GM12892 (cell line): ENCODE data around the gene MPZL2.

ENCODE experiments used
- DNase-seq: peaks from one replicate; pipeline ENCODE4 v3.0.0; 2011; ENCODE audit not compliant: insufficient read length
- FAIRE-seq: peaks from 2 replicates; lab custom pipeline; 2011; peaks lifted over from hg19 to GRCh38; lab: Jason Lieb, UNC
- POLR2A ChIP-seq: IDR thresholded peaks from 2 replicates; pipeline ENCODE4 v1.6.1; 2011; ENCODE audit warnings: low read depth, low read length, control low read depth
- POLR2AphosphoS5 ChIP-seq: IDR thresholded peaks from 2 replicates; pipeline ENCODE4 v1.6.1; 2011; ENCODE audit warnings: low read depth, low read length, control low read depth
- TAF1 ChIP-seq: IDR thresholded peaks from 2 replicates; pipeline ENCODE4 v1.6.1; 2011; ENCODE audit warnings: low read depth, mild to moderate bottlenecking, control low read depth, low read length, borderline replicate concordance

The MPZL2 gene

DNA sequence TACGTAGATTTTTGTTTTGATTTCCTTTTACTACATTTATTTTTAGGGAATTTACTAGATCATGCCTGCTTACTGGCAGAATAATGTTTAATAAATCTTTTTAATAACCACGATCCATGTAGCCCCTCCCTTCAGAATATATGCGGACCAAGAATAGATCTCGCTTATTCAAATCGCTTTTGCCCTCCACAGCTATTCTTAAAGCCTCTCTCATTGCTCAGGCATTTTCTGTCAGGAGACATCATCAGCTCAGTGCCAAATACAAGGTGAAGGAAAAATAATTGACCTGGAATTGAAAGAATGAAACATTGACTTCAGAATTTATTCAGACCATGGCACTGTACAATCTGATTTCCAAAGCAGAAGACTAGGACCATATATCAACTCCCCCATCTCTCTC, 29.3 kb downstream of the MPZL2 start:
- FAIRE-seq (no peak), DNase-seq (no peak)
- TF ChIP-seq POLR2A (no peak), POLR2AphosphoS5 (no peak), TAF1 (no peak)

DNA sequence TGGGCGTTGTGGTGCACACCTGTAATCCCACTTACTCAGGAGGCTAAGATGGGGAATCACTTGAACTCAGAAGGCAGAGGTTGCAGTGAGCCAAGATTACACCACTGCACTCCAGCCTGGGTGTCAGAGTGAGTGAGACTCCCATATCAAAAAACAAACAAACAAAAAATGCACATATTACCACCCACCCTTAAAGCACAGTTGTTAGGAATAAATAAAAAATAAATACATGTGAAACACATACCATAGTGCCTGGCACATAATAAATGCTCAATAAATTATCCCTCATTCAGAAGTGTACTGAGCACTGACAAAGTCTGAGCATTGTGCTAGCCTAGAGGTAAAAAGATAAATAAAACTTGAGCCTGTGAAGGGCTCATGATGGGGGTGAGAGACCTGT, 30.2 kb downstream of the MPZL2 start:
- DNase-seq (no peak), FAIRE-seq (no peak)
- TF ChIP-seq POLR2AphosphoS5 (no peak), POLR2A (no peak), TAF1 (no peak)

DNA sequence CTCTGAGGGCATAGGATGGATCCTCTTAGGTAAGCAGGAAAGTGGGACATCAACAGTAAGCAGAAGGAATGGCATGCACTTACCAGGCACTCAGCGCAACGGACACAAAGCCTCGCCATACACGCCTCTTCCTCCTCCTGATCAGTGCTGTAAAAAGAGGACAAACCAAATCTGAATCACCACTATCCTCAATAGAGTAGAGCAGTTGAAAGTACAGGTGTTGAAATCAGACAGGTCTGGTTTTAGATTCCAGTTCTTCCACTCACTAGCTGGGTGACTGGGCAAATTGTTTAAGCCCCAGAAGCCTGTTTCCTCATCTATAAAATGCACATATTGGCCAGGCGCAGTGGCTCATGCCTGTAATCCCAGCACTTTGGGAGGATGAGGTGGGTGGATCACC, 30.7 kb downstream of the MPZL2 start:
- DNase-seq (no peak), FAIRE-seq (peak; percentile 33)
- TF ChIP-seq TAF1 = no peak
- TF ChIP-seq POLR2AphosphoS5 = no peak
- TF ChIP-seq POLR2A = no peak

DNA sequence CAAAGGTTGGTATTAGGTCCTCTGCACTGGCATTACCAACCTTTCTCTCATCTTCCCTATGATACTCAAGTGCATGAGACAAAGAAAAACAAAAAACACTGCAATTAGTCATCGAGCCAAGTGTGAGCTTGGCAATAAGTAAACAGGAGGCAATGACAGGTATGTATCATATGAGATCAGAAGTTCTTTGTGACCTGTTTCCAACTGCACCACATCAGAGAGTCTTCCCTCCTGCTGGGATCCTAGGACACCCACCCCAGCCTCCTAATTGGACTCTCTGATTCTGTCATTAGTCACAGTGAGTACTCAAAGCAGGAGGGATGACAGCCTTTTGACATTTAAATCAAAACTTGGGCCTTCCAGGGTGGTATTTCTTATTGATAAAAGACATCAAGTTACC, 31.4 kb downstream of the MPZL2 start:
- no peak for DNase-seq
- no peak for TF ChIP-seq TAF1
- no peak for TF ChIP-seq POLR2A
- no peak for TF ChIP-seq POLR2AphosphoS5
- FAIRE-seq = no peak

DNA sequence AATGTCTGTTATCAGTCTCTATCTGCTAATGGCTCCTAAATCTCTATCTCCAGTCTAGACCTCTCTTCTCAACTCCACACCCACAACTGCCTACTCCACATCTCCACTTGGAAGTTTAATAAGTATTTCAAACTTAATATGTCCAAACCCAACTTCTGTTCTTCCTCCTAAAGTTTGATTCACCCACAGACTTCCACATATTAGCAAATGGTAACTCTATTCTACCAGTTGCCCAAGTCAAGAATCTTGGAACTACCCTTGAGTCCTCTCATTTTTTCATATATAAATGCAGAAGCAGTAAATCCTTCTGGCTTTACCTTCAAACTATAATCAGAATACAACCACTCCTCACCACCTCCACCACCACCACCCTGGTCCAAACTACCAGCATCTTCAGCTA, 32.6 kb downstream of the MPZL2 start:
- no peak for FAIRE-seq
- TF ChIP-seq POLR2A = no peak
- no peak for TF ChIP-seq TAF1
- no peak for DNase-seq

DNA sequence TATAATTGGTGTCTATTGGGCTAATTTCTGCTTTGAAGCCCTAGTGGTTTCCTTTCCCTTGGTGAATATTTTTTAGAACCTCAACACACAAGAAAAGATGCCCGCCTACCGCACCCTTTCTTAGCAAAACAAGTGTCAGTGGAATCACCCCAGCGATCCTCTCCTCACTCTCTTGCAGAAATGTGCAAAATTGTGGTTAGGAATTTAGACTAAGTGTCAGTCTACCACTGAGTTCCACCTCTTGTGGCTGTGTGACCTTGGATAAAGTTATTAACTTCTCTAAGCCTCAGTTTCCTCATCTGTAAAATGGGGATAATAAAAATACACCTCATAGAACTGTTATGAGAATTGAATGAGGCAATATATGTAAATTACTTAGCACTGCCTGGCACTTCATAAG, 34.0 kb downstream of the MPZL2 start:
- no peak for DNase-seq
- no peak for FAIRE-seq
- TF ChIP-seq POLR2A (no peak), TAF1 (no peak), POLR2AphosphoS5 (no peak)

DNA sequence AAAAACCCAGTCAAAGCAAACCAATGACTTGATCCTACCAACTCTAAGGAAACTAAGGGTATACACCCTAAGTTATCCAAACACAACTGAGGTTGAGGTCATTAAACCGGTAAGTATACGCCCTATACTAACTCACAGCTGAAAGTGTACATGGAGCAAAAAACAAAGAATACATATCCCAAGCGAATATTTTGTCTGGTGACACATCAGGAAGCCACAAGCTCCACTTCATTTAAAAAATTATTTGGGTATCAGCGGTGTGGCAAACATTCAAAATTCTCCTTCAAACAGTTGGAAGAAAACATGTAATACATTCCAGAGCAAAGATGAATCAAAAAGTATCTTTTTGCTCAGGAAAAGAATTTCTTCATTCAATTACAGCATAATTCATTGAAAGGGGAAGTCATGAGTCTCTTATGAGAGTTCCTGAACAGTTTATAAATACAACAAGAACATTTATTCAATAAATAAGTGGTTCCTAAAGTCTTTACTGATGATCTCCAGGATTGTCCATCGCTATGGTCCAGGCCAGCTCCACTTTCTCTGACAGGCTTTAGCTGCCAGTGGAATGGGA, 34.7 kb downstream of the MPZL2 start:
- TF ChIP-seq POLR2A = no peak
- TF ChIP-seq TAF1 = no peak
- TF ChIP-seq POLR2AphosphoS5 = no peak
- FAIRE-seq = peak; percentile 67
- DNase-seq = no peak

DNA sequence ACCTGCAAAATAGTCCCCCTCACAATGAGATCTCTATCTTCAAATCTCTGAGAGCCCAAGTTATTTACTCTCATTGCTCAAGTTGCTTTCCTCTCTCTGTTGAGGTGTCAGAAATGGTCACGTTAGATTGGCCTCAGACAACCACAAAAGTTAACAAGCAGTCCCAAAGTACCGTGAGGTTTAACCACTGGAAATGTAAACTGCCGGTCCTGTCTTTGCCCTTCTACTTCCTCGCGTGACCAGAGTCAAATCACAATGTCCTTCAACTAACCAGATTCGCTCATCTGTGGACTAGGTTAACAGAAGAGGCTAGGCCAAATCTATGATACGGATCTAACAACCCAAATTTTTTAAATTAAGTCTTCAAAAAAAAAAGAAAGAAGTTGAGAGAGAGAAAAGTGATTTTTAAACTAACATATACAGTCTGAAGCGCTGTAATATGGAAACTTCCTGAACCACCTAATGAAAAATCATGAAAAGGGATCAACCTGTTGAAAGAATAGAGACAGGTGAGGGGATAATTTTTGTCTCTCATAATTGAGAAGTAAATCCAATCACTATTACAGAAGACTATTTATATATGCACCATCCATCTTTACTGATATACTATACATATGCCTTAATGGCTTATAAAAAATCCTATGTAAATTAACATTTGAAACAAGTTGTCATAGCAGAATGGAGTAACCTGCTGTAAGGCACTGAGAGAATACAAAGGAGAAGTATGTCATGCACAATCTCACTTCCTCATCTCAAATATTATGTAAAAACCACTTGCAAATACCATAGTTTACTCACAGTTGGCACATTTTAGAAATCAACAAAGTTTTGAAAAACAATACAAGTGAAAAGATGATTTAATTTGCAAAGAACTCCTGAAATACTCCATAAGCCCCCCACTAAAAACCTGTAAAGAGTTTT, 36.0 kb downstream of the MPZL2 start:
- TF ChIP-seq TAF1 = no peak
- no peak for TF ChIP-seq POLR2AphosphoS5
- TF ChIP-seq POLR2A = no peak

DNA sequence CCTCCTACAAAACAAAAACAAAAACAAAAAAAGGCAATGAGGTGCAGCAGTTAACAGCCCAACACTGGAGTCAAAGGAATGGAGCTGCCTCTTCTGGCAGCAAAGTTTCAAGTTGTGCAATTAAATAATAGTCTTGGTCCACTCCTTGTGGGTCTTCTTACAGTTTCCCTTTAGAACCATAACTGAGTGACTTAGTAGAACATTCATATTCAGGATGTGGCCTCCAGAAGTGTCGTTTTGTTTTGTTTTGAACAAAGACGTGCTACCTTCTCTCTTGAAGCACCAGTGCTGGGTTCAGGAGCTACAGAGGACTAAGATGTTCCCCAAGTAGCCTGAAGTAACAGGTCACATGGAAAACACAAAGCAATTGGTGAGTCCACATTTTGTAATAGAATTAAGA, 37.3 kb downstream of the MPZL2 start:
- no peak for TF ChIP-seq POLR2AphosphoS5
- TF ChIP-seq TAF1 = no peak
- no peak for TF ChIP-seq POLR2A
- peak; percentile 74 for FAIRE-seq
- DNase-seq = no peak

More for the DNA sequence above, 36.0 kb downstream of the MPZL2 start:
- no peak for DNase-seq
- peak; percentile 97 for FAIRE-seq

DNA sequence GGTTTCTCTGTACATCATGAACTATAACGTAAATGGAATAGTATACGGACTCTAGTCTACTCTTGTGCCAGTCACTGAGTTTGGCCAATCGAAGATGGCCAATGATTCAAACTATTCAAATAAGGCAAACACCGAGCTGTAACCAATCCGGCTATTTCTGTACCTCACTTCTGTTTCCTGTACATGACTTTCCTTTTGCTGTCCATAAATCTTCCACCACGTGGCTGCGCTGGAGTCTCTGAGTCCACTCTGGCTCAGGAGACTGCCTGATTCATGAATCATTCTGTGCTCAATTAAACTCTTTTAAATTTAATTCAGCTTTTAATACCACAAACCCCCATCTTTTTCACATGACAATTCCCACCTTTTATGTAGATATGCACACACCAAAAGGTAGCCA, 37.8 kb downstream of the MPZL2 start:
- FAIRE-seq = peak; percentile 30

DNA sequence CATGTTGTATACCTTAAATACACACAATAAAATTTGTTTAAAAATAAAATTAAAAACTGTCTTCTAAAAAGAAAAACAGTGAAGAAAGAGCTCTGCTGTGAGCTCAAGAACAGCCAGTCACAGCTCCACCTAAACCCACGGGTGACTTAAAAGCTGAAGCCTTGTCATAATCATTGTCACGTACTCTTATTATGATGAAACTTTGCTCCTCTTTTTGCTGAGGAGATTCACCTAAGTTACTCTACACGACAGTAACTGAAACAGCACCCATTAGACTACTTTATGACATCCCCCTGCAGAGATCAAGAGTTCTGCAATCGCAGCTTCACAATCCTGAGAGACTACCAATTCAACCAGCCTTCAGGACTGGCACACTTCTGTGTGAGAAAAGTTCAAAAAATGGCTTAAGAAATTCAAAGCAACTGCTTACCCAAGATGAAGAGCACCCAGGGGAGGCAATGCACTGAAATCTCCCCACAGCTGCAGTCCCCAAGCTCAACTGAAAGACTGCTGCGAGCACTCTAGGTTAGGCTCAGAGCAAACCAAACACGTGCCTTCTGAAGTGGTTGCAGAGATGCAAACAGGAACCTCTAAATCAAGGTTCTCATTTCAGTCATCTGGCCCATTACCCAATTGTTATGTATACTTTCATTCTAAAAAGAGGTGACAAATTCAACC, 39.4 kb downstream of the MPZL2 start, which contains the start of gene JAML:
JAML (minus strand) TSS at position 501 of the 678 bp plus-strand sequence. CDS start 10,145 bp downstream, outside the sequence.
- DNase-seq (no peak), FAIRE-seq (peak; percentile 76)

More for the DNA sequence above, 37.8 kb downstream of the MPZL2 start:
- no peak for DNase-seq
- TF ChIP-seq POLR2A (no peak), POLR2AphosphoS5 (no peak), TAF1 (no peak)

More for the DNA sequence above, 39.4 kb downstream of the MPZL2 start, which contains the start of gene JAML:
- TF ChIP-seq POLR2AphosphoS5 (no peak), TAF1 (no peak)
